WI38 (cell line): ENCODE measurements around the gene GABRR2.
A peak's percentile ranks its signal among the peaks of the same experiment; 100 is the strongest.
"Not testable (repeated sequence)": the region's sequence is repeated elsewhere in the genome, so short reads cannot be mapped to it uniquely, and the experiment has no call there.

Experiments
- H3K4me3 ChIP-seq: 2 replicates; pipeline ENCODE4 v1.5.1; 2011; ENCODE audit warnings: low read depth, mild to moderate bottlenecking, control low read depth, low read length
- CTCF ChIP-seq: IDR thresholded peaks from 2 replicates; pipeline ENCODE4 v1.5.1; 2012; ENCODE audit warnings: low read depth, mild to moderate bottlenecking, control low read depth, low read length

The GABRR2 gene

DNA sequence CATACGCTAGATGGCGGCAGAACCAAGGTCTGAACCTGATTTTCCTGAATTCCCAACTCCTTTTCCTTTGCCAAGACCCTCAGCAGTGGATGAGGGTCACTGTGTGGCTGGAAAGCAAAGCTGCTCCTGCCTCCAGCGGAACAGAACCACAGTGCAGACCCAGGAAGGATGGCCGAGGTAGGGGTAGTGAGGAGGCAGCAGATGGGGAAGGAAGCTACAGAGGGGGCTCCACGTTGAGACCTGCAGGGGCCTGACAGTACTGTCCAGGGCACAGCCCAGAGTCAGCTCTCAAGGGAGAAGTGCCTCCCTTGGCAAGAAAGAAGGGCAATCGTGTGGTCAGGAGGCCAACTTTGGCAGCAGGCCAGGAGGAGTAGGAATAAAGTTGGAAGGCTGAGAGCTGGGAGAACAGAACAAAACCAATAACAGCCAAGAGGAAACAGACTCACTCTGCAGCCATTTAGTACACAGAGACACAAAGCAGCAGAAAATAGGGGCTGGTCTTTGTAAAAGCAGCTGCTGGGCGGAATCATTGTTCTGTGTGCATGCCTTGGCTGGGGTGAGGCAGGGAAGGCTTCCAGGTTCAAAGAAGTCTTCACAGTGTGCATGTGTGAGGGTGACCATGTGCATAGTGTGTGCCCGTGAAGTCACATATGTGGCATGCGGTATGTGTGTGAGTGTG lies 3.1 kb downstream of the GABRR2 start:
- no peak overlapping the region for H3K4me3 ChIP-seq
- peak; percentile 24 for TF ChIP-seq CTCF

- TF ChIP-seq CTCF, result no peak
- no peak overlapping the region for H3K4me3 ChIP-seq
These were observed 3.6 kb downstream of the GABRR2 start for GRCh38 chr6:89311530-89311852.

DNA sequence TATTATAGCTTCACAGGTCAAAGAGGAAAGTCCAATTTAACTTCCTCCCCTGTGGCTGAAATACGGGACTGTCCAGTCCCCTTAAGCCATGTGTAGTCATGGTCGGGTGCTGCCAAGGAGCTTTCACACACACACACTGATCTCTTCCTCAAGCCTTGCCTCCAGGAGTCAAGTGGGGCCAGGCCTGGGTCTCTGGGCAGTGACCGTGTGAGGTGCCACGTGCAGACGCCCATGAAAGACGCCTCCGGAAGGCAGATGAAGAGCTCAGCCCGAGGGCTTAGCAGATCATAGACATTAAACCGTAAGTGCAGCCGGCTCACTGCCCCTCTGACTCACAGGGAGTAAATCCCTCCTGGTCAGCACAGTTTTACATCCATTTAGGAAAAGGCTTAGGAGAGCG lies 4.2 kb downstream of the GABRR2 start:
- no peak overlapping the region for H3K4me3 ChIP-seq
- TF ChIP-seq CTCF, result no peak

DNA sequence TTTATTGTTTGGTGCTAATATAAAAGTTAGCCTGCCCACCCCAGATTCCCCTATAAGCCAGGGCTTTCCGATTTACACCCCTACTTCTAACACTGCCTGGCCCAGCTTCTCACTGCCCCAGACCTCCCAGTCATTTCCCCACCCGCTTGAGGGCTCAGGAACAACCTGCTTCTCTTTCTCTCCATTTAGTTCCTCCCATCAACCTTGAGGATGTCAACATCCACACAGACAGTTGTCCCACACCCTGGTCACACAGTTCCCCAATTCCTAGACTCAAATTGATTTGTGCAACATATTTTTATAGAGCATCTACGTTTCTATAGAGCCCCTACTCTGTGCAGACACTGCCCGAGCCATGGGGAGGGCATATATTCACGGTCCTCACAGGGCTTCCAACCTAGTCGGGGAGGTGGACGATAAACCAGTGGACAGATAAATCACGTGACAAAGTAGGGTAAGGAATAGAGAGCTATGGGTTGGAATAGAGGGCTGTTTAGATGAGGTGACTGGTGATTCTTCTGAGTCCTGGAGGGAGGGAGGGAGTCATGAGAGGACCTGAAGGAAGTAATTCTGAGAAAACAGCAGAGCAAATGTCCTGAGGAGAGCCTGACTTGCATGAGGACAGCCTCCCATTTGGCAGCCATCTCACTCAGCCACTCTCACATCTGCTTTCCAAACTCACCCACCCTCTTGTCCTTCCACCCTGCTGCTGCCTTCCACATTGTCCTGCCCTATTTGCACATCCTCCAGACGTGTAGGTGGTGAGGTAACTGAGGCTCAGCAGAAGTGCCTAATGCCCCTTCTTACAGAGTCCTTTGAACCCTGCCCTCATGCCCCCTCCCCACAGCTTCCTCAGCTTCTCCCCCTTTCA lies 6.3 kb downstream of the GABRR2 start:
- TF ChIP-seq CTCF, result no peak
- H3K4me3 ChIP-seq, result no peak overlapping the region

DNA sequence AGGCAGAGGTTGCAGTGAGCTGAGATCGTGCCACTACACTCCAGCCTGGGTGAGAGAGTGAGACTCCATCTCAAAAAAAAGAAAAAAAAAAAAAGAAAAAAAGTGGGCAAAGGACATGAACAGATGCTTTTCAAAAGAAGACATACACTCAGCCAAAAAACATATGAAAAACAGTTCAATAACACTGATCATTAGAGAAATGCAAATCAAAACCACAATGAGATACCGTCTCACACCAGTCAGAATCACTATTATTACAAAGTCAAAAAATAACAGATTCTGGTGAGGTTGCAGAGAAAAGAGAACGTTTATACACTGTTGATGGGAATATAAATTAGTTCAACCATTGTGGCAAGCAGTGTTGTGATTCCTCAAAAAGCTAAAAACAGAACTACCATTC lies 10.6 kb downstream of the GABRR2 start:
- H3K4me3 ChIP-seq, result not testable (repeated sequence)

DNA sequence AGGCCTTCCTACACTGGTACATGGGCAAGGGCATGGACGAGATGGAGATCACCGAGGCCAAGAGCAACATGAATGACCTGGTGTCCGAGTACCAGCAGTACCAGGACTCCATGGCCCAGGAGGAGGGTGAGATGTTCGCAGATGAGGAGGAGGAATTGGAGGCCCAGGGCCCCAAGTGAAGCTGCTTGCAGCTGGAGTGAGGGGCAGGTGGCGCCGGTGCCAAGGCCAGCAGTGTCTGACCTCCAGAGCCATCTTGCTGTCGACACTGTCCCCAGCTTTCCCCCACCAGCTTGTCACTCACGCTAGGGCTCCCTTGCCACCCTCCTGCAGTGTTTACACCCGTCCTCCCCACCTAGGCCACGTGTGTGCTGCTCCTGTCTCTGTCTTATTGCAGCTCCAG lies 12.2 kb downstream of the GABRR2 start:
- H3K4me3 ChIP-seq, result no peak overlapping the region
- TF ChIP-seq CTCF, result no peak

- no peak overlapping the region for H3K4me3 ChIP-seq
- no peak for TF ChIP-seq CTCF
These were observed 12.8 kb downstream of the GABRR2 start for GRCh38 chr6:89302195-89302770.
